Ectodermal cell (in vitro differentiated cells): ENCODE results near the gene MMGT1.
A peak's percentile ranks its signal among the peaks of the same experiment; 100 is the strongest.

Experiments
- H3K27ac ChIP-seq: 2 replicates; pipeline ENCODE4 v1.7.0; 2013; ENCODE audit warnings: mild to moderate bottlenecking, low read depth, low read length; ENCODE audit not compliant: insufficient read depth, poor library complexity, severe bottlenecking
- H3K27me3 ChIP-seq: 2 replicates; pipeline ENCODE4 v1.7.0; 2013; ENCODE audit warnings: mild to moderate bottlenecking, low read length; ENCODE audit not compliant: insufficient read depth, control insufficient read depth, poor library complexity, severe bottlenecking
- H3K36me3 ChIP-seq: one replicate; pipeline ENCODE4 v1.7.0; 2013; ENCODE audit warnings: low read length; ENCODE audit not compliant: control insufficient read depth, insufficient read depth
- H3K4me1 ChIP-seq: one replicate; pipeline ENCODE4 v1.7.0; 2013; ENCODE audit warnings: low read length; ENCODE audit not compliant: control insufficient read depth, insufficient read depth
- H3K4me3 ChIP-seq: 2 replicates; pipeline ENCODE4 v1.7.0; 2013; ENCODE audit warnings: low read depth, low read length, control low read depth; ENCODE audit not compliant: insufficient read depth
- H3K9me3 ChIP-seq: 2 replicates; pipeline ENCODE4 v1.7.0; 2013; ENCODE audit warnings: mild to moderate bottlenecking, low read length, moderate library complexity; ENCODE audit not compliant: control insufficient read depth
- WGBS, 2 experiments: methylation state at CpG; one replicate each; pipeline ENCODE4 v1.1.7; 2013; ENCODE audit warnings: missing lambda C conversion rate in 2 of 2; 5-methylcytosine and 5-hydroxymethylcytosine counted together

The MMGT1 gene

GRCh38 chrX:135984256-135984655, 10.5 kb upstream of the MMGT1 start:
- 90 to 100% methylated on average over 2 of the region's 2 CpGs for WGBS, 2 experiments
- no peaks in the 10 kb centered on the region for H3K36me3 ChIP-seq
- H3K4me3 ChIP-seq: no peak overlapping the region
- no peaks in the 10 kb centered on the region for H3K27me3 ChIP-seq
- no peaks in the 10 kb centered on the region for H3K9me3 ChIP-seq
- no peaks in the 10 kb centered on the region for H3K4me1 ChIP-seq
- H3K27ac ChIP-seq: no peak overlapping the region

- Histone ChIP-seq H3K4me1 (no peaks in the 10 kb centered on the region), H3K36me3 (no peaks in the 10 kb centered on the region)
- WGBS, 2 experiments: 94 to 100% methylated on average over 1 of the region's 1 CpG
These were observed 9.1 kb upstream of the MMGT1 start for GRCh38 chrX:135982860-135983259.

GRCh38 chrX:135981668-135982067, 7.9 kb upstream of the MMGT1 start:
- no peaks in the 10 kb centered on the region for H3K27me3 ChIP-seq
- H3K36me3 ChIP-seq: no peaks in the 10 kb centered on the region
- no peak overlapping the region for H3K27ac ChIP-seq
- H3K4me3 ChIP-seq: no peak overlapping the region
- no peaks in the 10 kb centered on the region for H3K9me3 ChIP-seq
- no peaks in the 10 kb centered on the region for H3K4me1 ChIP-seq

More at GRCh38 chrX:135982860-135983259, 9.1 kb upstream of the MMGT1 start:
- no peaks in the 10 kb centered on the region for H3K27me3 ChIP-seq
- H3K9me3 ChIP-seq: no peaks in the 10 kb centered on the region
- no peak overlapping the region for H3K27ac ChIP-seq
- H3K4me3 ChIP-seq: no peak overlapping the region

- no peaks in the 10 kb centered on the region for H3K4me1 ChIP-seq
- H3K4me3 ChIP-seq: no peak overlapping the region
- WGBS, 2 experiments: 85 to 92% methylated on average over 4 to 5 of the region's 5 CpGs
- H3K27ac ChIP-seq: no peak overlapping the region
- no peaks in the 10 kb centered on the region for H3K36me3 ChIP-seq
- no peaks in the 10 kb centered on the region for H3K9me3 ChIP-seq
- no peaks in the 10 kb centered on the region for H3K27me3 ChIP-seq
These were observed 7.2 kb upstream of the MMGT1 start for GRCh38 chrX:135981010-135981409.

- Histone ChIP-seq H3K27me3 (no peaks in the 10 kb centered on the region), H3K4me3 (no peak overlapping the region), H3K9me3 (no peaks in the 10 kb centered on the region), H3K27ac (no peak overlapping the region), H3K36me3 (no peaks in the 10 kb centered on the region), H3K4me1 (peaks cover under 1% of the 10 kb centered on the region)
- WGBS, 2 experiments: 97 to 100% methylated on average over 2 to 3 of the region's 4 CpGs
These were observed 3.8 kb upstream of the MMGT1 start for GRCh38 chrX:135977611-135978010.

GRCh38 chrX:135975421-135975820, 1.6 kb upstream of the MMGT1 start:
- no peaks in the 10 kb centered on the region for H3K36me3 ChIP-seq
- no peaks in the 10 kb centered on the region for H3K9me3 ChIP-seq
- peaks cover 6% of the 10 kb centered on the region for H3K4me1 ChIP-seq
- H3K4me3 ChIP-seq: no peak overlapping the region
- H3K27me3 ChIP-seq: no peaks in the 10 kb centered on the region
- WGBS, 2 experiments: 78 to 100% methylated on average over 1 of the region's 1 CpG
- H3K27ac ChIP-seq: no peak overlapping the region

GRCh38 chrX:135974279-135974856, 580 bp upstream of the MMGT1 start:
- no peak overlapping the region for H3K27ac ChIP-seq
- H3K9me3 ChIP-seq: no peaks in the 10 kb centered on the region
- H3K4me3 ChIP-seq: no peak overlapping the region
- WGBS, 2 experiments: 11 to 12% methylated on average over 16 to 19 of the region's 32 CpGs
- peaks cover 6% of the 10 kb centered on the region for H3K4me1 ChIP-seq
- no peaks in the 10 kb centered on the region for H3K36me3 ChIP-seq
- H3K27me3 ChIP-seq: no peaks in the 10 kb centered on the region

GRCh38 chrX:135973025-135973547, 702 bp downstream of the MMGT1 start:
- Histone ChIP-seq H3K4me1 (peaks cover 6% of the 10 kb centered on the region), H3K27me3 (no peaks in the 10 kb centered on the region), H3K9me3 (no peaks in the 10 kb centered on the region), H3K36me3 (no peaks in the 10 kb centered on the region), H3K27ac (peak overlapping the region; percentile 87), H3K4me3 (peak overlapping the region; percentile 80)
- WGBS, 2 experiments: 6 to 8% methylated on average over 10 of the region's 10 CpGs

- Histone ChIP-seq H3K4me1 (no peaks in the 10 kb centered on the region), H3K36me3 (no peaks in the 10 kb centered on the region), H3K27ac (no peak overlapping the region), H3K9me3 (no peaks in the 10 kb centered on the region), H3K27me3 (no peaks in the 10 kb centered on the region), H3K4me3 (no peak overlapping the region)
- WGBS, 2 experiments: 89% methylated on average over 4 of the region's 4 CpGs
These were observed 22.5 kb downstream of the MMGT1 start for GRCh38 chrX:135951291-135951690.

- Histone ChIP-seq H3K4me1 (no peaks in the 10 kb centered on the region), H3K36me3 (no peaks in the 10 kb centered on the region), H3K27ac (no peak overlapping the region), H3K9me3 (no peaks in the 10 kb centered on the region), H3K4me3 (no peak overlapping the region), H3K27me3 (no peaks in the 10 kb centered on the region)
- 93 to 100% methylated on average over 2 of the region's 2 CpGs for WGBS, 2 experiments
These were observed 29.3 kb downstream of the MMGT1 start for GRCh38 chrX:135944486-135944885.
